Limb (tissue), 2 donors: ENCODE results near the gene TGIF2.
"Not testable (repeated sequence)": the region's sequence is repeated elsewhere in the genome, so short reads cannot be mapped to it uniquely, and the experiment has no call there.

Experiments used
- DNase-seq, 2 donors: peaks; one replicate each; pipeline ENCODE4 v3.0.0-alpha.2; 2016; ENCODE audit errors: extremely low spot score in 2 of 2

The TGIF2 gene

DNA sequence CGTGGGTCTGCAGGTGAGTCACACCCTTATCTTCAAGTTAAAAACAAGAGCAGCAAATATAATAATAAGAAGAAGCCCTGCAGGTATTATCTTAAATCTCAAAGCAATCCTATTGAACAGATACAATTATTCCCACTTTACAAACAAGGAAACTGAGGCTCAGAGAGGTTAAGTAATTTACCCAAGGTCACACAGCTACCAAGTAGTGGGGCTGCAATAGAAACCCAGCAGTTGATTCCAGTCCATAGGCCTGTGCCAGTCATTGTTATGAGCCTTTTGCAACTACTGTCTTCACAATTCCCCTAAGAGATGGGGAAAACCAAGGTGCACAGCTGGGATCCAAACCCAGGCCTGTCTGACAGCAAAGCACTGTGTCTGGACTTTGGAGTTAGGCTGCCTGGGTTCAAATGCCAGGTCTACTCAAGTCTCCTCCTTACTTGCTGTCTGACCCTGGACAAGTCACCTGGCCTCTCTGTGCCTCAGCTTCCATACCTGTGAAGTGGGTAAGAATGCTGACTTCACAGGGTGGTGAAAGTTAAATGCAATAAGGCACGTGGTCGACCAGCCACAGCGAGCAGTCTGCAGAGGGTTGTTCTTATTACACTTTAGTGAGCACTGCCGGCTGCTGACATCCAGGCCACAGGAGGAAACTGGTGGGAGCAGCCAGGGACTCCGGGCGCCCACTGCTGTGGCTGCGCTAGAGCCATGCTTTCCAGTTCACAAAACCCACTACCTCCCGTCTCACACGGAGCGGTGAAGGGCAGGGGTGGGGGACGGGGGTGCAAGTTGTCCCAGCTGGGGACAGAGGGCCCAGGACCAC is 26.0 kb upstream of the TGIF2 start:
- no peak for DNase-seq

DNA sequence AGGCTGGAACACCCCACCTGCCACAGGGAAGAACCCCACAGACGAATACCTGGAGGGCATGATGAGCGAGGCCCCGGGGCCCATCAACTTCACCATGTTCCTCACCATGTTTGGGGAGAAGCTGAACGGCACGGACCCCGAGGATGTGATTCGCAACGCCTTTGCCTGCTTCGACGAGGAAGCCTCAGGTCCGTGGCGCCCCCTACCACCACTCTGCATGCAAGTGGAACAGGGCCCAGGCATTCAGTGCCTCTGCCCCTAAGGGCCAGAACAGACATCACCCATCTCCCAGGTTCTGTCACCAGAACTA is 25.4 kb upstream of the TGIF2 start:
- no peak for DNase-seq

DNA sequence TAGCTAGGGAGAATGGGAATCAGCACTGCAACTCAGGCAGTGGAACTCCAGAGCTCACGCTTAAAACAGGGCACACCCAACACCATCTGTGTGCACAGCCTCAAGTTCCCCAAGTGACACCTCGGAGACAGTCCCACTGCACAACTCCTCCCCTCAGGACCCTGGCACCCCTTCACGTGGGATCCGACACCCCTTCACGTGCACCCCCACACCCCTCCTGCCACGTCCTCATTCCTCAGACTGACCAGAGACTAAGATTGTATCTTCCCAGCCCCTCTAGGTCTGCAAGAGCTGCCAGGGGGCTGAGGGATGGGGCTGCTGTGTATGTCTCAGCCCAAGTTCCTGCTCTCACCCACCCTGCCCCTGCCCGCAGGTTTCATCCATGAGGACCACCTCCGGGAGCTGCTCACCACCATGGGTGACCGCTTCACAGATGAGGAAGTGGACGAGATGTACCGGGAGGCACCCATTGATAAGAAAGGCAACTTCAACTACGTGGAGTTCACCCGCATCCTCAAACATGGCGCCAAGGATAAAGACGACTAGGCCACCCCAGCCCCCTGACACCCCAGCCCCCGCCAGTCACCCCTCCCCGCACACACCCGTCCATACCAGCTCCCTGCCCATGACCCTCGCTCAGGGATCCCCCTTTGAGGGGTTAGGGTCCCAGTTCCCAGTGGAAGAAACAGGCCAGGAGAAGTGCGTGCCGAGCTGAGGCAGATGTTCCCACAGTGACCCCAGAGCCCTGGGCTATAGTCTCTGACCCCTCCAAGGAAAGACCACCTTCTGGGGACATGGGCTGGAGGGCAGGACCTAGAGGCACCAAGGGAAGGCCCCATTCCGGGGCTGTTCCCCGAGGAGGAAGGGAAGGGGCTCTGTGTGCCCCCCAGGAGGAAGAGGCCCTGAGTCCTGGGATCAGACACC is 24.4 kb upstream of the TGIF2 start:
- no peak for DNase-seq

DNA sequence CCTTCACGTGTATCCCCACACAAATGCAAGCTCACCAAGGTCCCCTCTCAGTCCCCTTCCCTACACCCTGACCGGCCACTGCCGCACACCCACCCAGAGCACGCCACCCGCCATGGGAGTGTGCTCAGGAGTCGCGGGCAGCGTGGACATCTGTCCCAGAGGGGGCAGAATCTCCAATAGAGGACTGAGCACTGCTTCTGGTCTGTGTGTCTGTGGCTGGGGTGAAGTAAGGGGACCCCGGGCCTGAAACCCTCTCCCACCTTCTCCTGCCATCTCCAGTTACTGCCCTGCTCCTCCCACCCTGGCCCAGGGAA is 23.8 kb upstream of the TGIF2 start:
- no peak for DNase-seq

DNA sequence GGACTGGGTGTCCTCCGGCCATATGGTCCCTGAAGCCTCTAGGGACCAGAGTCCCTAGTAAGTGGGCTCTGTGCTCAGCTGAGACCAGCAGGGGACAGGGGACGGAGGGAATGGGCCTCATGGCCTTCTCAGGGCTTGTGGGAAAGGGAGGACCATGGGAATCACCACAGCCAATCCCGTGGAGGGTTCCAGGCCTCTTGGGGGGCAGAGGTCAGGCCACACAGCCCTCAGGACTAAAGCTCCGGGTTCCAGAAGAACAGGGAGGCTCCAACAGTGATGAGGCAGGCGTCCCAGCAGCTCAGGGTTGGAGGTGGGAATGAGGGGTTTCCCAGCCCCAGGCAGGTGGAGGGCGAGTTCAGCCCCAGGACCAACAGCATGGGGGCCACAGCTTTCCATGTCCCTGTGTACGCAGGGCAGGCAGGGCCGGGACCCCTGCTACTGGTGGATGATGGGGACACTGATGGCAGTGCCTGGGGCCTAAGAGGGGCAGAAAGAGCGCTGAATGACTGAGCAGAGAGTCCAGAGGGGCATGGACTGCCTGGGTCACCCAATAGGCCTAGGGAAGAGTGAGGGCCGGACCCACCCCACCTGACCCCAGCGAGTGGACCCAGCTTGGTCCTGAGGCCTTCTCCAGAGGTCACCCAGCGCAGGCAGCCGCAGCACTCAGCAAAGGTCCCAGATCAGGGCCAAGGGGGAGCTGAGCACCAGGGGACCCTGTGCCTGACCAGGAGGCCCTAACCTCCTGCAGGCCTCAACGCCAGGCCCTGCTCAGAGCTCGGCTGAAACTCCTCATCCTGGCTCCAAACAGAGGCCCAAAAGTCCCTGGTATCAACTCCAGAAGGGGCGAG is 23.2 kb upstream of the TGIF2 start:
- DNase-seq: no peak

DNA sequence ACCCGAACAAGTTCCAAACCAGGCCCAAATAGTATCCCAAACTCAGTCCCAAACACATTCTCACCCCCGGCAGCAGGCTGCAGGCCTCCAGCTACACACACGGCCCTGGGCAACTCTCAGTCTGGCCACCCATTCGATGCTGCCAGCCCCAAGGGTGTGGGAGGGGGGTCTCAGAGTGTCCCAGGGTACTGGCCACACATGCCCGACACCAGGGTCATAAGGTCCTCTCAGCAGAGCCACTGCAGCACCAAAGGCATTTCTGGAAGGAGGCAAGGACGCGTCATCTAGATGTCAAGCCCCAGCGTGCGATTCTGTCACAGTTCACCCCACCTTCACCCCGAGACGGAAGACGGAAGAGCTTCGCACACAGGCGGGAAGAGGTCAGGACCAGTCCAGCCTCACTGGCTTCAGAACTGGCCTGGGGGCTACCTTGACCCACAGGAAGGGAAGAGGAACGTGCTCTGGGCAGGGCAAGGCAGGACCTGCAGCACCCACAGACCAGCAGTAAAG is 22.6 kb upstream of the TGIF2 start:
- DNase-seq: no peak

DNA sequence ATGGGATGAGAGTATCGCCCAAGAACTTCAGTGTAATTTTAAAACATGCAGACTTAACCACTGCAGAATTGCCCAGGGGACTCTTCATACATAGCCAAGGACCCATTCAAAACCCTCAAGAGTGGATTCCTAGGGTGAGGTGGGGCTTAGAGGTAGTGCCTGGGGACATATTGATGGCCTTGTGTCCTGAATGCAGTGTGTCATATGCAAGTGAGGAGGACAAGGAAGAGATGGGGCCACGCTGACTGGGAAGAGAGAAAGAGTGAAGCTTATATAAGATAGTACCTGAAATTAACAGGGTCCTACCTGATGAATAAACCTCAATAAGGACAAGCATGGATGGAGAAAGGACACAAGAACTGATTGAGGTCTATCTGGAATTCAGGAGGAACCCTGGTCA is 18.1 kb upstream of the TGIF2 start:
- no peak for DNase-seq

DNA sequence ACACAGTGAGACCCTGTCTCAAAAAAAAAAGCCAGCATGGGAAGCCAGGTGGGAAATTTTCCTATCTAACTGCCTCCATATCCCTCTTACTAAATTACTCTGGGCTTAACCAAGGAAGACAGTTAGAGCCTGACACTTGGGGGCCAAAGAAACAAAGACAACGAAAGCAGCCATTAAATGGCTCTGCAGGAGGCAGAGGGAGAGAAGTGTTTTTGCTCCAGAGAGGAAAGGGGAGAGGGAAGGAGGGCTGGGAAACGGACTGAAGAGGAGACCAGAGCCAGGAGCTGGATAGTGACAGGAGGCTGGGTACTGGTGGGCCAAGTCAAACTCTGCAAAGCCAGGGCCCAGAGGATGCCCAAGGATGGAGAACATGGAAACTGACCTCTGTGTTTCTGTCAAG is 10.7 kb upstream of the TGIF2 start:
- no peak for DNase-seq

DNA sequence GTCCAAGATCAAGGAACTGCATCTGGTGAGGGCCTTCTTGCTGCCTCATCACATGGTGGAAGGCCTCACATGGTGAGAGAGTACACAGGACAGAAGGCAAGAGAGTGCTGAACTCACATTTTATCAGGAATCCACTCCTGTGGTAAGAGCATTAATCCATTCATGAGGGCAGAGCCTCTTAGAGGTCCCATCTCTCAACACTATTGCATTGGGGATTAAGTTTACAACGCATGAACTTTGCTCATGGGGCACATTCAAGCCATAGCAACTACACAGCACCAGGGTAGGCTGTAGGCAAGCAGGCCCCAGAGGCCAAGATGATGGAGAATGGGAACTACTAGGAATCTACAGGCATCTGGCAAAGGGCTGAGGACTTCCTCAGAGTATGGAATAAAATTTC is 10.0 kb upstream of the TGIF2 start:
- DNase-seq: no peak

DNA sequence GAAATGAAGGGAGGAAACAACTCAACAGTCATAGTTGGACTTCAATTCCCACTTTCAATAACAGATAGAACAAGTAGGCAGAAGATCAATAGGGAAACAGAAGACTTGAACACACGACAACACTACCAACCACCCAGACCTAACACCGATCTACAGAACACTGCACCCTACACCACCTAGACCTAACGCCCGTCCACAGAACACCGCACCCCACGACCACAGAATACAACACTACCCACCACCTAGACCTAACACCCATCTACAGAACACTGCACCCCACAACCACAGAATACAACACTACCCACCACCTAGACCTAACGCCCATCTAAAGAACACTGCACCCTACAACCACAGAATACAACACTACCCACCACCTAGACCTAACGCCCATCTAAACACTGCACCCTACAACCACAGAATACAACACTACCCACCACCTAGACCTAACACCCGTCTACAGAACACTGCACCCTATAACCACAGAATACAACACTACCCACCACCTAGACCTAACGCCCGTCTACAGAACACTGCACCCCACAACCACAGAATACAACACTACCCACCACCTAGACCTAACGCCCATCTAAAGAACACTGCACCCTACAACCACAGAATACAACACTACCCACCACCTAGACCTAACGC is 9.2 kb upstream of the TGIF2 start:
- not testable (repeated sequence) for DNase-seq

DNA sequence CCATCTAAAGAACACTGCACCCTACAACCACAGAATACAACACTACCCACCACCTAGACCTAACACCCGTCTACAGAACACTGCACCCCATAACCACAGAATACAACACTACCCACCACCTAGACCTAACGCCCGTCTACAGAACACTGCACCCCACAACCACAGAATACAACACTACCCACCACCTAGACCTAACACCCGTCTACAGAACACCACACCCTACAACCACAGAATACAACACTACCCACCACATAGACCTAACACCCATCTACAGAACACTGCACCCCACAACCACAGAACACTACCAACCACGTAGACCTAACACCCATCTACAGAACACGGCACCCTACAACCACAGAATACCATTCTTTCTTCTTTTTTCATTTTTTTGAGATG is 8.7 kb upstream of the TGIF2 start:
- DNase-seq: not testable (repeated sequence)

DNA sequence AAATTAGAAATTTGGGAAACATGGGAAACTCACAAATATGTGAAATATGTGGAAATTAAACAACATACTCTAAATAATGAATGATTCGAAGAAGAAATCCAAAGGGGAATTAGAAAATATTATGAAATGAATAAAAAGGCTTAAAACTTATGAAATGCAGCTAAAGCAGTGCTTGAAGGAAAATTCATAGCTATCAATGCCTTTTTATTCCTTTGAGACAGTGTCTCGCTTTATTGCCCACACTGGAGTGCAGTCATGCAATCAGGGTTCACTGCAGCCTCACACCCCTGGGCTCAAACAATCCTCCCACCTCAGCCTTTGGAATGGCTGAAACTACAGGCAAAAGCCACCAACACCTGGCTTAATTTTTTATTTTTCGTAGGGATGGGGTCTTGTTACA is 7.9 kb upstream of the TGIF2 start:
- no peak for DNase-seq

DNA sequence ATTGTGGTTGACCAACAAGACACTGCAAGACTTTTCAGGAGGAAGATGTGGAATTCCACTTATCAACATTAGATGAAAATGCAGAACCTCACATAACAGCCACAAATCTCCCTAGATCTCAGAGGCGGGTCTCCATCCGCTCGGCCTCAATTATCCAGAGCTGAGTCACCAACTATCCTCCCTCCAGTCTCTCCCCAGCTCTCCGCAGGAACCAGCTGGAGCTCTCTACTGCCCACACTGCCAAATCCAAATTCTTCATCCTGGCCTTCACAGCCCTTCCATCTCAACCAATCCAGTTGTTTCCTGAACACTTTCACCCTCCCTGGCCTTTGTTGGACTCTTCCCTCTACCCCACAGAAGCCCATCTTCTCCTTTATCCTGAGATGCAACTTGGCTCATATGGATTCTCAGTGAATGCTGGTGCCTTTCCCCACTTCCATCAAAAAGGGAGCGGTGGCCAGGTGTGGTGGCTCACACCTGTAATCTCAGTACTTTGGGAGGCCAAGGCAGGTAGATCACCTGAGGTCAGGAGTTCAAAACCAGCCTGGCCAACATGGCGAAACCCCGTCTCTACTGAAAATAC is 3.5 kb upstream of the TGIF2 start:
- no peak for DNase-seq

DNA sequence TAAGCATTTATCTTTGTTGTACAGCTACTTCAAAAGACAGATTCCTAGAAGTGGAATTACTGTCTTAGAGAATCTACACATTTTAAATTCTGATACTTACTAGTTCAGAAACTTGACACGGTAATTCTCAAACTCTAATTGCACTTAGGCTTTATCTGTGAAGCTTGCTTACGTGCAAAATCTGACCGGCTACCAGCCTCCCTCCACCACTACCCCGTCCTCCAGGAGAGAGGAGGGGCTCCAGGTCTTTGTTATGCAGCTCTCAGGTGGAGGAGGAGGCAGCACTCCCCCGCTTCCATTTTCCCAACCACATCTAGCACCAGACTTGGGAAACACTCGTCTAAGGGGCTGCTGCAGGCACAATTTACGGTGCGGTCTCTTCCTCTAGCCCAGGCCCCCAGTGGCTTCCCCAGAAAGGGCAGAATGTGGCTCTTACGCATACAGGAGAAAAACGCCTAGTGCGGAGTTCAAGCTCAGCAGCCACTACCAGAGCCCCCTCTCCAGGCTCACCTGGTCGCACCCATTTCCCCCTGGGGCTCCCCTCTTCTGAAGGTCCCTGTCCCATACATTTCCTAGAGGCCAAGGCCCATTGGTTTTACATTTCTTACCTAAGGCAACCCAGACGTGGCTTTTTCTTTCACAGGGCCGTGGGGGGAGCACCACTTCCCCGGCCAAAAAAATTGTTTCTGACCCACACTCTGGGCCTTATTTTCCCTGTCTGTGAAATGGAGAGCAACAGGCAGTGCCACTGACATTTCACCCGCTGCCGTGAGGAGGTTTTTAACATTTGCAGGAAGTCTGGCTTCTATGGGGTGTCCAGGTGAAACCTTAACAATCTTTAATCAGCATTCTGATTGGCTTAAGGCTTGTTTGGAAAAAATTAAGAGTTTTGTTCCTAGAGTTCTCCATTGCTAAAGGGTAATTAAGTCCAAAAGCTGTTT is 1.6 kb upstream of the TGIF2 start:
- DNase-seq: no peak

DNA sequence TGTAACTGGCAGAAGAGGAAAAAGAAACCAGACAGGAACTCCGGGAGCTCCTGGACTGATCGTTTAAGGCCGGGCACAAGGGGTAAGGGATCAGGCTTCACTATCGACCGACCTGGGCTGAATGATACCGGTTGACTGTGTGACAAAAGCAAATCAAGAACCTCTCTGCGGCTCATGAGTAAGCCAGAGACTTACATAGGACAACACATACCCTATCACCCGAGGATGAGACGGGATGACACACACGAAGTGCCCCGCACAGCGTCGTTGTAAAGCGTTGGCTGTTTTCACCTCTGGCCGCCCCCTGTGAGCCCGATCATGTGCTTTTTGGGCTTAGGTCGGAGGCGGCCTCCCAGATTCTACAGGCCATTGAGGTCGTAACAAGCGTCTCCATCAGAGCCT is 695 bp upstream of the TGIF2 start:
- DNase-seq: no peak

DNA sequence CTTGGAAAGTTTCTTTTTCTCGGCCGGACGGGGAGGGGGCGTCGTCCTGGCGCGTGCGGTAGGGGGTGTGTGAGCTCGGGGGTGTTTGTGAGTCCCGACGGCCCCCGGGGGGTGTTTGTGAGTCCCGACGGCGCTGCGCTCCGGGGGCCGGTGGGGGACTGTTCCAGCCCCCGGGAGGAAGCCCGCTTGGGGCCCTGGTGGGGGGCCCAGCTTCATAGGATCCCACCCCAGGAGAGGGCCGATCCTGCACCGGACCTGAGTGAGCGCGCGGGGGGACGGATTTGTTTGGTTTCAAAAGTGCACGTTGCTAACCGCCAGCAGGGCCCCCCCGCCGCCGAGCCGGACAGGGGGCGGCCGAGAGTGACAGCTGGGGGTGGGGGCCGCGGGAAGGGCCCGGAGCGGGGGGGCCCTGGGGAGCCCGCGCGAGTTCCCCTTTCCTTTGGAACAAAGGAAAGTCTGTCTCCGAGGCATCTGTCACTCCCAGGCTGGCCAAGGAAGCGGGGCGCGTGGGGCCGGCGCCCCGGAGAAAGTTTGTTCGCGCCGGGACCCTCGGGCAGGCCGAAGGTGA is 485 bp downstream of the TGIF2 start:
- peak; percentile 24 to 78 for DNase-seq

DNA sequence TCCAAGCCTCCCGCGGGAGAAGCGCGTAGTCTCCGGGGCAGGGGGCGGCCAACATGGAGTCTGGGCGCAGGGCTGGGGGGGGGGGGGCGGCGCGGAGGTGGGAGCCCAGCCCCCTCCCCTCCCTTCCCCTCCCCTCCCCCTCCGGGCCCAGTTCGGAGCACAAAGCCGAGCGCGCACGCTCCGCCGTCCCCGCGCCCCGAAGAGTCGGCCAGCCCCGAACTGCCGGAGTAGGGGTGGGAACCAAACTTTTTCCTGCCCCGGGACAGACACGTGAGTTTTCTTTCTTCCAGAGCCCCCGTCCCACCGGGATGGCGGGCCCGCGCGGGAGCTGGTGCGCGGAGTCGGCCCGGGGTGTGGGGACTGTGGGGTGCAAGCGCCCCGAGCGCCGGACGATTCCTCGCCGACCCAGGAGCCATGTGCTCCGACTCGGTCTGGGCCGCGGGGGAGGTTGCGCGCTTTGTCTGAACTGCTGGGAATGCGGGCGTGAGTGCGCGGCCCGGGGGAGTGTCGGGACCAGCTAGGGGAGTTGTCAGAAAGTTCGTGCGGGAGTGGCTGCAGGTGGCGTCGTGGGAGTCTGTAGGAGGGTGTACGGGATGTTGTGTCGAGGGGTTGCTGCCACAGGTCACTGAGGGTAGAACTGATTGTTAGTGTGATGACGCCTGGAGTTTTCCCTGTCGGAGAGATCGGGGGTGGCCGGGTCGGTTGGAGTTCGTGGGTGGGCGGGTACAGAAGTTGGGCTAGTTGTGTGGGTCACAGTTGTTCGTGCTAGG is 1.2 kb downstream of the TGIF2 start:
- peak; percentile 20 to 82 for DNase-seq

DNA sequence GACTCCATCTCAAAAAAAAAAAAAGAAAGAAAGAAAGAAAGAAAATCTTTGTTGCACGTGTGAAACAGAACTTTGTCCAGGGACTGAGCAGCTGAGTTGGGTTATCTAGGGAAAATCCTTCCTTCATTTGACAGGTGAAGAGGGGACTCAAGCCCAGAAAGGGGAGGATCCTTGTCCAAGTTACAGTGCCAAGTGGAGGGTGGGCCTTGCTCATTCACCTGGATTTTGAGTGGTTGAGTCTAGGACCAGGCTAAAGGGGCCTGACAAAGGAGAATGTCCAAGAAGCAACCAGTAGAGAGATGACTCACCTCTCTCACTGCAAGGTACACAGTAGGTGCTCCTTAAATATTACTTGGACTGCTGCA is 2.7 kb downstream of the TGIF2 start:
- no peak for DNase-seq
